Measurements from ENCODE around the gene NEK10. TPM values are rescaled to one million over a fixed set of nuclear protein-coding genes. Genes with fewer than 3 reads are reported as not detected.

Gene NEK10
- total RNA-seq, 1 experiment from 2014 or later, result 4.3 TPM

- no peak overlapping the region for H3K4me3 ChIP-seq
- ChIA-PET POLR2A (ENCODE audit: unreplicated experiment) (no interaction called here), CTCF (no interaction called here)
- peaks cover 5% of the 10 kb centered on the region; the same call in 1 of the 2 replicates for H3K4me1 ChIP-seq (replicated peaks; ENCODE audit: insufficient read depth)
- TF ChIP-seq EZH2 (IDR thresholded peaks at IDR 0.05; ENCODE audit: low read depth) (no peak), CTCF (conservative IDR thresholded peaks at IDR 0.05) (no peak)
- H3F3A ChIP-seq (ENCODE audit: insufficient read depth, low read depth), result no peaks in the 10 kb centered on the region
- no peak for DNase-seq
- H3K9me3 ChIP-seq (ENCODE audit: insufficient read depth, low read depth), result no peaks in the 10 kb centered on the region; the same call in 1 of the 2 replicates
- no peak overlapping the region for H2AFZ ChIP-seq
- BruUV-seq (replicated peaks), result no TSS peak
- no peak overlapping the region for H3K4me2 ChIP-seq
- no peaks in the 10 kb centered on the region for H3K9me2 ChIP-seq (ENCODE audit: insufficient read depth)
- H3K27ac ChIP-seq, result no peak overlapping the region
- no peaks in the 10 kb centered on the region for H3K79me2 ChIP-seq (ENCODE audit: low read depth)
- intact Hi-C loops (cut with micrococcal nuclease; ENCODE audit: unreplicated experiment), result no loop called here
- H4K20me1 ChIP-seq (ENCODE audit: insufficient read depth), result no peaks in the 10 kb centered on the region
- H3K36me3 ChIP-seq (ENCODE audit: low read depth), result no peaks in the 10 kb centered on the region
- no peaks in the 10 kb centered on the region for H3K27me3 ChIP-seq (ENCODE audit: insufficient read depth, low read depth)
Measured at GRCh38 chr3:27324686-27325085, 44.5 kb downstream of the NEK10 start.

GRCh38 chr3:27323087-27323570 lies 46.1 kb downstream of the NEK10 start:
- H3K36me3 ChIP-seq (ENCODE audit: low read depth), result no peaks in the 10 kb centered on the region
- H3K9me2 ChIP-seq (ENCODE audit: insufficient read depth), result no peaks in the 10 kb centered on the region
- no peaks in the 10 kb centered on the region; the same call in 1 of the 2 replicates for H3K9me3 ChIP-seq (ENCODE audit: insufficient read depth, low read depth)
- H3F3A ChIP-seq (ENCODE audit: insufficient read depth, low read depth), result no peaks in the 10 kb centered on the region
- no peak for DNase-seq
- no peaks in the 10 kb centered on the region for H3K27me3 ChIP-seq (ENCODE audit: insufficient read depth, low read depth)
- H3K27ac ChIP-seq, result no peak overlapping the region
- TF ChIP-seq EZH2 (IDR thresholded peaks at IDR 0.05; ENCODE audit: low read depth), result no peak
- TF ChIP-seq CTCF (conservative IDR thresholded peaks at IDR 0.05), result no peak
- H3K4me3 ChIP-seq, result no peak overlapping the region
- H3K4me1 ChIP-seq (replicated peaks; ENCODE audit: insufficient read depth), result peaks cover 5% of the 10 kb centered on the region; the same call in 1 of the 2 replicates
- no peak overlapping the region for H2AFZ ChIP-seq
- no TSS peak for BruUV-seq (replicated peaks)
- H3K4me2 ChIP-seq, result no peak overlapping the region
- ChIA-PET POLR2A (ENCODE audit: unreplicated experiment) (no interaction called here), CTCF (no interaction called here)
- intact Hi-C loops (cut with micrococcal nuclease; ENCODE audit: unreplicated experiment), result no loop called here
- no peaks in the 10 kb centered on the region for H4K20me1 ChIP-seq (ENCODE audit: insufficient read depth)
- no peaks in the 10 kb centered on the region for H3K79me2 ChIP-seq (ENCODE audit: low read depth)

GRCh38 chr3:27322634-27323033 lies 46.5 kb downstream of the NEK10 start:
- TF ChIP-seq CTCF (conservative IDR thresholded peaks at IDR 0.05) (no peak), EZH2 (IDR thresholded peaks at IDR 0.05; ENCODE audit: low read depth) (no peak)
- ChIA-PET CTCF (no interaction called here), POLR2A (ENCODE audit: unreplicated experiment) (no interaction called here)
- no peaks in the 10 kb centered on the region for H3K9me2 ChIP-seq (ENCODE audit: insufficient read depth)
- H2AFZ ChIP-seq, result no peak overlapping the region
- BruUV-seq (replicated peaks), result no TSS peak
- H3K4me2 ChIP-seq, result no peak overlapping the region
- no peaks in the 10 kb centered on the region for H3K9me3 ChIP-seq (ENCODE audit: insufficient read depth, low read depth)
- H3F3A ChIP-seq (ENCODE audit: insufficient read depth, low read depth), result no peaks in the 10 kb centered on the region
- H3K36me3 ChIP-seq (ENCODE audit: low read depth), result no peaks in the 10 kb centered on the region
- DNase-seq, result no peak
- no peak overlapping the region for H3K27ac ChIP-seq
- H3K79me2 ChIP-seq (ENCODE audit: low read depth), result no peaks in the 10 kb centered on the region
- intact Hi-C loops (cut with micrococcal nuclease; ENCODE audit: unreplicated experiment), result no loop called here
- H3K4me1 ChIP-seq (replicated peaks; ENCODE audit: insufficient read depth), result peaks cover 5% of the 10 kb centered on the region; the same call in 1 of the 2 replicates
- no peaks in the 10 kb centered on the region for H4K20me1 ChIP-seq (ENCODE audit: insufficient read depth)
- no peaks in the 10 kb centered on the region for H3K27me3 ChIP-seq (ENCODE audit: insufficient read depth, low read depth)
- H3K4me3 ChIP-seq, result no peak overlapping the region

Data from PC-9 (cell line).